Occipital lobe (tissue), 2 donors: Measurements from ENCODE around the gene LENG8. TPM values are rescaled to one million over a fixed set of nuclear protein-coding genes. Genes with fewer than 3 reads are reported as not detected.
"Not testable (repeated sequence)": the region's sequence is repeated elsewhere in the genome, so short reads cannot be mapped to it uniquely, and the experiment has no call there.

Source experiments
- DNase-seq: peaks from one replicate; lab custom pipeline; 2025; lab: John Stamatoyannopoulos, UW
- total RNA-seq: library from RNA; depleted of rRNA; stranded (reverse); fragments of >200 nt; gene quantifications from one replicate; pipeline ENCODE4 v1.2.3, GENCODE V29; 2014

Gene LENG8
- total RNA-seq, 1 donor from 2014 or later: 14.5 TPM

GRCh38 chr19:54439174-54439851 is 9.7 kb upstream of the LENG8 start:
- DNase-seq: peak; percentile 50

DNA sequence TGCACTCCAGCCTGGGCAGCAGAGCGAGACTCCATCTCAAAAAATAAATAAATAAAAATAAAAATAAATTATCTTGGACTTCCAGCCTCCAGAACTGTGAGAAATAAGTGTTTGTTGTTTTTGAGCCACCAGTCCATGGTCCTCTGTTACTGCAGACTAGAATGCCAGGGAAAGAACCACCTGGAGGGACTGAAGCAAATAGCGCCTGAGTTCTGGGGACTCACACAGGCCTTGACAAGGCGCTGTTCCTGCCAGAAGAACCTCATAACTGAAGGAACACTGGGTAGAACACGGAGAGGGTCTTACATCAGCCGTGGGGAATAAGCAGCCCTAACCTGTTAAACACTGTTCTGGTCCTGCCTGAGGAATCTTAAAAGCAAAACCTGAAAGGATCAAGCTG is 8.4 kb upstream of the LENG8 start:
- no peak for DNase-seq

DNA sequence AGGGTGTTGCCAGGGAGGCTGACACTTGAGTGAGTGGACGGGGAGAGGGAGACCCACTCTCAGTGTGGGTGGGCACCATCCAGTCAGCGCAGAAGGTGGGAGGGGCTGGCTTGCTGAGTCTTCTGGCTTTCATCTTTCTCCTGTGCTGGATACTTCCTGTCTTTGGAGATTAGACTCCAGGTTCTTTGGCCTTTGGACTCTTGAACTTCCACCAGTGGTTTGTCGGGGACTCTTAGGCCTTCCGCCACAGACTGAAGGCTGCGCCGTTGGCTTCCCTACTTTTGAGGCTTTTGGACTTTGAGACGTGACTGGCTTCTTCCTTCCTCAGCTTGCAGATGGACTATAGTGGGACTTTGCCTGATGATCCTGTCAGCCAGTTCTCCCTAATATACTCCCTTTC is 4.3 kb upstream of the LENG8 start:
- DNase-seq: no peak

DNA sequence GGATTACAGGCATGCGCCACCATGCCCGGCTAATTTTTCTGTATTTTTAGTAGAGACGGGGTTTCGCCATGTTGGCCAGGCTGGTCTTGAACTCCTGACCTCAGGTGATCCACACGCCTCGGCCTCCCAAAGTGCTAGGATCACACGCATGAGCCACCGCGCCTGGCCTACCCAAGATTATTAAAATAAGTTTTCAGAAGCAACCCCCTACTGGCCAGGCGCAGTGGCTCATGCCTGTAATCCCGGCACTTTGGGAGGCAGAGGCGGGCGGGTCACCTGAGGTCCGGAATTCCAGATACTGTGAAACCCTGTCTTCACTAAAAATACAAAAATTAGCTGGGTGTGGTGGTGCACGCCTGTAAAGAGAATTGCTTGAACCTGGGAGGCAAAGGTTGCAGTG is 2.6 kb upstream of the LENG8 start:
- not testable (repeated sequence) for DNase-seq

GRCh38 chr19:54448040-54448773 is 792 bp upstream of the LENG8 start:
- DNase-seq: no peak

GRCh38 chr19:54449701-54450069 is 686 bp downstream of the LENG8 start:
- DNase-seq: no peak

- DNase-seq: no peak
These were observed 2.4 kb downstream of the LENG8 start for GRCh38 chr19:54451331-54451871.

DNA sequence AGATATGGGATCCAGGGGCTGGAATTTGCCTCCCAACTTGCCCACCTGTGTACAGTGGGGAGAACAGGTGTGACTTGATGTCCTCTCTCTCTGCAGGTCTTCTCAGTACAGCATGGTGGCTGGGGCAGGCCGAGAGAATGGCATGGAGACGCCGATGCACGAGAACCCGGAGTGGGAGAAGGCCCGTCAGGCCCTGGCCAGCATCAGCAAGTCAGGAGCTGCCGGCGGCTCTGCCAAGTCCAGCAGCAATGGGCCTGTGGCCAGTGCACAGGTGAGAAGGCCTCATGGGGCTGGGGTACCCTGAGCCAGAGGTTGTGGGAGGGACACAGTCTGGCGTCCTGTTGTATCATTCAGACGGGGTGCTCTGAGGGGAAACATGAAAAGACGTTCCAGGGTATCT is 3.0 kb downstream of the LENG8 start:
- no peak for DNase-seq

- no peak for DNase-seq
These were observed 3.6 kb downstream of the LENG8 start for GRCh38 chr19:54452626-54453025.

DNA sequence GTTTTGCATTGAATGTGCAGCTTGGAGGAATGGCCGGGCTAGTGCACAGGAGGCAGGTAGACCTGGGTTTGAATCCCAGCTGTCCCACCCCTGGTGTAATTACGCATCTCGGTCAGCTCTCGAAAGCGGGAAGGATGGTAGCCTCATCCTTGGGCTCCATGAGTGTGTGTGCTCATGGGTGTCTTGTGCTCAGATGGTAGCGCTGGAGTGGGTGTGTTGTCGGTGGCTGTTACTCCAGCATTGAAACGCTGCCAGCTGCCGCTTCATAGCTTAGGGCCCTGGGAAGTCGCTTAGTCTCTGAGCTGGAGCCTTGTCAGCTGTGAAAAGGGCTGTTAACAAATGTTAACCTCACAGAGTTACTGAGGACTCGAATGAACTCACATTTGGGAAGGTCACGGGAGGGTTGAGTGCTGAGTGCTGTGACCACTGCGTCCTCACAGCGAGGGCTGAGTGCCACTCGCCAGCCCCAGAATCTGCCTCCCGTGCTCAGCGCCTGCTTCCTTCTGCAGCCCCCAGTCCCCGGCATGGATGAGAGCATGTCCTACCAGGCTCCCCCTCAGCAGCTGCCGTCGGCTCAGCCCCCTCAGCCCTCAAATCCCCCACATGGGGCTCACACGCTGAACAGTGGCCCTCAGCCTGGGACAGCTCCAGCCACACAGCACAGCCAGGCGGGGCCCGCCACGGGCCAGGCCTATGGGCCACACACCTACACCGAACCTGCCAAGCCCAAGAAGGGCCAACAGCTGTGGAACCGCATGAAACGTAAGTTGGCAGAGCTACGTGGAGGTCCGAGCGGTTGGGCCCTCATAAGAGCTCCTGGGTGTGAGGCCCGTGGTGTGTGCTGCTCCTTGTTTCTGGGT is 5.2 kb downstream of the LENG8 start:
- no peak for DNase-seq

DNA sequence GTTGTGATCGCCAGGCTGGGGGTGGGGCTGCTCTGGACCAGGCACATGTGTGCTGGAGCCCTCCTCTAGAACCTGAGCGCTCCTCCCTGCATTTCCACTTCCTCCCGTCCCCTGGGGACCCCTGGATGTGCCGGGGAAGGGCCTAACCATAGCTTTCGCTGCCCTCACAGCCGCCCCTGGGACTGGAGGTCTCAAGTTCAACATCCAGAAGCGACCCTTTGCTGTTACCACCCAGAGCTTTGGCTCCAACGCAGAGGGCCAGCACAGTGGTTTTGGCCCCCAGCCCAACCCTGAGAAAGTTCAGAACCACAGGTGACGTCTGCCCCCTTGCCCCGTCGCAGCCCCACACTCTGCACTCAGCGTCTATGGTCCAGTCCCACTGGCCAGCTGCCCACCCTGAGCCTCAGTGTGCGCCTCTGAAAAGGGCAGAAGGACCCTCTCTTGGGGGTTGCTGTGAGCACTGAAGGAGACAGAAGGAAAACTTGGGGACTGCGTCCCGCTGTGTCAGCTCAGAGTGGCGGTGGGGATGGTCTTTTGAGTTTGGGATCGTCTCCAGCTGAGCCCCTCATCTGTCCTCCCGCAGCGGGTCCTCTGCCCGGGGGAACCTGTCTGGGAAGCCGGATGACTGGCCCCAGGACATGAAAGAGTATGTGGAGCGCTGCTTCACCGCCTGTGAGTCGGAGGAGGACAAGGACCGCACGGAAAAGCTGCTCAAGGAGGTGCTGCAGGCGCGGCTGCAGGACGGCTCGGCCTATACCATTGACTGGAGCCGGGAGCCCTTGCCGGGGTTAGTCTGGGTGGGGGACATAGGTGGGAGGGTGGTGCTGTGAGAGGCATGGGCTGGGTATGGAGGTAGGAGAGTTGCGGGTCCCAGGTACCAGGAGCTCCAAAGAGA is 6.0 kb downstream of the LENG8 start:
- no peak for DNase-seq

- DNase-seq: no peak
These were observed 6.9 kb downstream of the LENG8 start for GRCh38 chr19:54455786-54456422.

GRCh38 chr19:54456423-54457373 is 7.7 kb downstream of the LENG8 start:
- DNase-seq: no peak

DNA sequence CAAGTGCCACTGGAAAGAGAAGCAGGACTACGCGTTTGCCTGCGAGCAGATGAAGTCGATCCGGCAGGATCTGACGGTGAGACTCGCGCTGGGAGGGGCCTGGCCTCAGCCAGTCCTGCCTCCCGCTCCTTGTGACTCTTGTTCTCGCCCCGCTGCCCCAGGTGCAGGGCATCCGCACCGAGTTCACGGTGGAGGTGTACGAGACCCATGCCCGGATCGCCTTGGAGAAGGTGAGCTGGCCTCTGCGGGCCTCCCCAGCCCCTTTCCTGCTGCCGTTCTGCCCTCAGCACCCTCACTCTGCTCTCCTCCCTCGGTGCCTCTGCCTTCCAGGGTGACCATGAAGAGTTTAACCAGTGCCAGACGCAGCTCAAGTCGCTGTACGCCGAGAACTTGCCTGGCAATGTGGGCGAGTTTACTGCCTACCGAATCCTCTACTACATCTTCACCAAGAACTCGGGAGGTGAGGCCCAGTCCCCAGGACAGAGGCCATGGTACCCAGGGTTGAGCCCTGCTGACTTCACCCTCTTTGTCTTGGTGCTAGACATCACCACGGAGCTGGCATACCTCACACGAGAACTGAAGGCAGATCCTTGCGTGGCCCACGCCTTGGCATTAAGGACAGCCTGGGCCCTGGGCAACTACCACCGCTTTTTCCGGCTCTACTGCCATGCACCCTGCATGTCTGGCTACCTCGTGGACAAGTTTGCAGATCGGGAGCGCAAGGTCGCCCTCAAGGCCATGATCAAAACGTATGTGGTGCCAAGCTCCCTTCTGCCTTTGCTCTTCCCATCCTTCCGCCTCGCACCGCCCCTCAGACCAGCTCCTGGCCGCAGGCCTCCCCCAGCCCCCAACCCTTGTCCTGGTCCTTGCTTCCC is 9.0 kb downstream of the LENG8 start:
- no peak for DNase-seq

DNA sequence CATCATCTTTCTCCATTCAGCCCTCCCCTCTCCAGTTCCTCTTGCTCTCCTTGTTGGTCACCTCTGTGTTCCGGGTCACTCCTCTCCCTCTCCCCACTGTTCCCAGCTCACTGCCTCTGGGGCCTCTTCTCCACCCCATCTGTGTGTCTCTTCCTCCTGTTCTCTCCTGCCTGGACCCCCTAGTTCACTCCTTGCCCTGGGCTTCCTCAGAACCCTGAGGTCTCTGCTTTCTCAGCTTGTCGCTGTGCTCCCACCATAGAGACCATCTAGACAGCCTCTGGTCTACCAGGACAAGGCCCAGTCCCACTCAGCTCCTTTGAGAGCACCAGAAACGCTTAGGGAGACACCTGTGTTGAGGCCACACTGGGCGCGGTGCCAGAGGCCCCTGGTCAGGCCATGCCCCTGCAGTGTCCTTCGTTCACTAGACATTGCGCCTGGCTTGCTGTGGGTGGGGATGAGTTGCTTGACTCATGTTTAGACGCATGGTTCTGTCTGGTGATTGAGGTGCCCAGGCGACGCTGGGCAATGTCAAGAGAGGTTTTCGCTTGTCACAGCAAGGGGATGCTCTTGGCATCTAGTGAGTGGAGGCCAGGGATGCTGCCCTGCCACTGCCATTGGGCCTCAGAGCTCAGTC is 9.8 kb downstream of the LENG8 start:
- DNase-seq: no peak

- no peak for DNase-seq
These were observed 10.6 kb downstream of the LENG8 start for GRCh38 chr19:54459282-54460229.
